Activated T-helper 1 cell treated with anti-CD3 and anti-CD28 coated beads, Interleukin-12 subunit alpha, Interleukin-12 subunit beta, Interleukin-2, Interleukin-4 antibody, amounts not matched to agents 30 ng/mL and 10 ng/mL and 1 ng/mL, durations not matched to agents 14 hours and 24 hours and 36 hours (primary cell): ENCODE results near the gene BTBD9. TPM values are rescaled to one million over a fixed set of nuclear protein-coding genes. Genes with fewer than 3 reads are reported as not detected.

Source experiments
- DNase-seq: peaks from one replicate; pipeline ENCODE4 v3.0.0; 2021; ENCODE audit warnings: low spot score
- H3K27ac Mint-ChIP-seq: one replicate; pipeline ENCODE4 v1.8.0; 2021; ENCODE audit warnings: mild to moderate bottlenecking, mixed read lengths
- H3K27me3 Mint-ChIP-seq: one replicate; pipeline ENCODE4 v1.8.0; 2022; ENCODE audit warnings: mild to moderate bottlenecking, moderate library complexity, mixed read lengths; ENCODE audit not compliant: insufficient read depth
- H3K36me3 Mint-ChIP-seq: one replicate; pipeline ENCODE4 v1.8.0; 2021; ENCODE audit warnings: low read depth, mixed read lengths
- H3K4me1 Mint-ChIP-seq: one replicate; pipeline ENCODE4 v1.8.0; 2021; ENCODE audit warnings: low read depth, mixed read lengths
- H3K4me3 Mint-ChIP-seq: one replicate; pipeline ENCODE4 v1.8.0; 2021; ENCODE audit warnings: mild to moderate bottlenecking, moderate library complexity, mixed read lengths
- H3K9me3 Mint-ChIP-seq: one replicate; pipeline ENCODE4 v1.8.0; 2021; ENCODE audit warnings: mixed read lengths
- intact Hi-C: fragments of 100-400 bp; cut with micrococcal nuclease; formaldehyde crosslinking; loops from one replicate; pipeline ENCODE4 v1.15.1; 2024
- total RNA-seq: library from RNA; stranded (reverse); gene quantifications from 2 replicates; pipeline ENCODE4 v1.2.3, GENCODE V29; 2022

The BTBD9 gene
- total RNA-seq, 1 donor from 2014 or later = 14.5 TPM

- intact Hi-C loops = no loop called here
- Mint-ChIP-seq H3K4me1 (no peaks in the 10 kb centered on the region), H3K9me3 (no peaks in the 10 kb centered on the region), H3K27me3 (peaks cover 1% of the 10 kb centered on the region), H3K27ac (no peak overlapping the region), H3K36me3 (no peaks in the 10 kb centered on the region), H3K4me3 (no peak overlapping the region)
- no peak for DNase-seq
These were observed 480.9 kb downstream of the BTBD9 start for GRCh38 chr6:38158762-38159350.

- Mint-ChIP-seq H3K9me3 (no peaks in the 10 kb centered on the region), H3K27ac (no peak overlapping the region), H3K4me3 (no peak overlapping the region), H3K36me3 (no peaks in the 10 kb centered on the region), H3K4me1 (no peaks in the 10 kb centered on the region), H3K27me3 (peaks cover 1% of the 10 kb centered on the region)
- DNase-seq = no peak
- intact Hi-C loops = no loop called here
These were observed 481.8 kb downstream of the BTBD9 start for GRCh38 chr6:38157905-38158304.

GRCh38 chr6:38156818-38157565 lies 482.7 kb downstream of the BTBD9 start:
- DNase-seq = no peak
- peaks cover 1% of the 10 kb centered on the region for H3K27me3 Mint-ChIP-seq
- no peak overlapping the region for H3K4me3 Mint-ChIP-seq
- no peak overlapping the region for H3K27ac Mint-ChIP-seq
- H3K4me1 Mint-ChIP-seq = no peaks in the 10 kb centered on the region
- no peaks in the 10 kb centered on the region for H3K36me3 Mint-ChIP-seq
- intact Hi-C loops = no loop called here
- no peaks in the 10 kb centered on the region for H3K9me3 Mint-ChIP-seq

GRCh38 chr6:38155621-38156204 lies 484.0 kb downstream of the BTBD9 start:
- no peaks in the 10 kb centered on the region for H3K9me3 Mint-ChIP-seq
- H3K4me3 Mint-ChIP-seq = no peak overlapping the region
- DNase-seq = no peak
- H3K4me1 Mint-ChIP-seq = no peaks in the 10 kb centered on the region
- H3K27ac Mint-ChIP-seq = no peak overlapping the region
- H3K27me3 Mint-ChIP-seq = no peaks in the 10 kb centered on the region
- no peaks in the 10 kb centered on the region for H3K36me3 Mint-ChIP-seq
- intact Hi-C loops = no loop called here

DNA sequence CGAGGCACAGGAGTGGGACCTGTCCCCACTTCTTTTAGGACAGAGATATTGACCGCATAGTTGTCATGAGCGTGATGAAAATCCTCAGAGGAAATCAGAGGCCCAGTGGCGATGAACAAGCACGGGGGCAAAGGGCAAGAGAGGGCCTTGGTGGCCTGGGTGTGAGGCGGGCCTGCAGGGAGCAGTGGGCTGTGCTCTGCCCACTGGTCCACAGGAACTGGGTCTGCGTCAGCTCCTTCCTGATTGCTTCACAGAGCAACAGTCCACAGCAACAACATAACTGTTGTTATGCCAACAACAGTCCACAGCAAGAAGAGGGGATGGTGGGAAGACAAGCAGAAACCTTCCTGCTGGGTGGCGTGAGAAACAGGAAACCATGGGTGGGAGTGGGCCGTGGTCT lies 484.6 kb downstream of the BTBD9 start:
- DNase-seq = no peak
- H3K27me3 Mint-ChIP-seq = no peaks in the 10 kb centered on the region
- intact Hi-C loops = no loop called here
- no peaks in the 10 kb centered on the region for H3K36me3 Mint-ChIP-seq
- no peaks in the 10 kb centered on the region for H3K9me3 Mint-ChIP-seq
- H3K27ac Mint-ChIP-seq = no peak overlapping the region
- H3K4me3 Mint-ChIP-seq = no peak overlapping the region
- H3K4me1 Mint-ChIP-seq = no peaks in the 10 kb centered on the region

GRCh38 chr6:38154731-38155130 lies 485.0 kb downstream of the BTBD9 start:
- Mint-ChIP-seq H3K4me3 (no peak overlapping the region), H3K27me3 (no peaks in the 10 kb centered on the region), H3K27ac (no peak overlapping the region), H3K36me3 (no peaks in the 10 kb centered on the region), H3K9me3 (no peaks in the 10 kb centered on the region), H3K4me1 (no peaks in the 10 kb centered on the region)
- intact Hi-C loops = no loop called here
- no peak for DNase-seq

DNA sequence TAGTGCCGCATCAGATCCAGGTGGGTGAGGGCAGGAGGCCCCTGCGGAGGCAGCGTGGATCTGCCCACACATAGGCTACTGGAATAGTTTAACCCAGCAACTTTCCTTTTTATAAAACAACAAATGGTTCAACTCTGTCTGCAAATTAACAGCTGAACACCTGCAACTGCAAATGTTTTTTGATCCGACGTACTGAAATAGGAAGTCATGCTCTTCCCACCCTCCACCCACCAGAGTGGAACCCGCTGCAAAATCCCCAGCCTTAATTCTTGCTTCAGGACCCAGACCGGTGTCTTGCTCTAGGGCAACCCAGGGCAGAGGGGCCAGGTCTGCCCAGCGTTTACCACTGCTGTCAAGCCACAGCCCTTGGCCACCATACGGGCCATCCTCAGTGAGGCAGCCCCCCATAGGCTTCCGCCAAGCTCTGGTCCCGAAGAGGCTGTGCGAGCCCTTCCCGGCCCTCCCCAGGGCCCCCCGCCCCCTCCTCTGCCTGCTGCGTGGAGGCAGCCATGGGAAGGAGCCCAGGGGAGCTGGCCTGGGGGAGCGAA lies 485.9 kb downstream of the BTBD9 start:
- Mint-ChIP-seq H3K4me3 (no peak overlapping the region), H3K27ac (no peak overlapping the region), H3K36me3 (no peaks in the 10 kb centered on the region), H3K4me1 (no peaks in the 10 kb centered on the region), H3K9me3 (no peaks in the 10 kb centered on the region), H3K27me3 (no peaks in the 10 kb centered on the region)
- no peak for DNase-seq
- intact Hi-C loops = no loop called here

GRCh38 chr6:38153076-38153797 lies 486.5 kb downstream of the BTBD9 start:
- no peak for DNase-seq
- H3K36me3 Mint-ChIP-seq = no peaks in the 10 kb centered on the region
- no peaks in the 10 kb centered on the region for H3K4me1 Mint-ChIP-seq
- intact Hi-C loops = no loop called here
- H3K27ac Mint-ChIP-seq = no peak overlapping the region
- no peaks in the 10 kb centered on the region for H3K9me3 Mint-ChIP-seq
- no peaks in the 10 kb centered on the region for H3K27me3 Mint-ChIP-seq
- H3K4me3 Mint-ChIP-seq = no peak overlapping the region

- H3K27me3 Mint-ChIP-seq = no peaks in the 10 kb centered on the region
- no peaks in the 10 kb centered on the region for H3K36me3 Mint-ChIP-seq
- H3K4me1 Mint-ChIP-seq = peaks cover 5% of the 10 kb centered on the region
- H3K4me3 Mint-ChIP-seq = no peak overlapping the region
- no peaks in the 10 kb centered on the region for H3K9me3 Mint-ChIP-seq
- no peak for DNase-seq
- H3K27ac Mint-ChIP-seq = no peak overlapping the region
- intact Hi-C loops = no loop called here
These were observed 487.1 kb downstream of the BTBD9 start for GRCh38 chr6:38152620-38153019.

DNA sequence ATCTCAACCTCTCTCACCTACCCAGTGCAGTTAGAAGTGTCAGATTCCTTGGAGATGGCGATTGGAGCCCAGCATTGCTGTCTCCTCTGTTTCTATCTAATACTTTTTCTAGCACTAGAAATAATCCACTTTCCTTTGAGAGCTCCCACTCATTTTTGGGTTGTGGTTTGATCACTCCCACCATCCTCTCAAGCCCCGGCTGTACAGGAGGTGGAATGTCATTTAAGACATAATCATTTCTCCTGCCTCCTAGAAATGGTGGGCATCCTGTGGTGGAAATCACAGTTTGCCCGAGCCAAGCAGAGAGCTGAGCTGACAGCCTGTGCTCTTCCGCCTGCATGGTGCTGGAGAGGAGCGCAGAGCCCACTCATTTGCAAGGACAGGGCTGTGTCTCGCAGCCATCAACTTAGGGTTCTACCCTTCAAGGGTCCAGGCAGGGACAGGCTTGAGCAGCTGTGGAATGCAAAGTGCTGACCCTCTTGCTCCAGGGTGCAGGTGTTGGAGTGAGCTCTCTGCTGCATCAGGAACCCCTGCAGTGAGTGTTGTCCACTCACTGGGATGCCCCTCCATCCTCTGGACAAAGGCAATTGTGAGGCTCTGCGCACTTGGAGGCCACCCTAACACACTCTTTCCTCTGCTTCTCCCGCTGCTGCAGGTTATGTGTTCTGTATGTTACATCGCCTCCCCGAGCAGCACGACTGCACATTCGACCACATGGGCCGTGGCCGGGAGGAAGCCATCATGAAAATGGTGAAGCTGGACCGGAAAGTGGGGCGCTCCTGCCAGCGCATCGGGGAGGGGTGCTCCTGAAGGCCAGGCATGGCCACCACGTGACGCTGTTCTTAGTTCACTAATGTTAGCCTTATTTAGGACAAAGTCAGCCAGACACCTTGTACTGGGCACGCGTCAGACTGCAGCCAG lies 487.9 kb downstream of the BTBD9 start:
- no peak overlapping the region for H3K27ac Mint-ChIP-seq
- H3K4me1 Mint-ChIP-seq = peaks cover 6% of the 10 kb centered on the region
- intact Hi-C loops = no loop called here
- DNase-seq = no peak
- no peaks in the 10 kb centered on the region for H3K27me3 Mint-ChIP-seq
- no peaks in the 10 kb centered on the region for H3K36me3 Mint-ChIP-seq
- no peak overlapping the region for H3K4me3 Mint-ChIP-seq
- no peaks in the 10 kb centered on the region for H3K9me3 Mint-ChIP-seq

DNA sequence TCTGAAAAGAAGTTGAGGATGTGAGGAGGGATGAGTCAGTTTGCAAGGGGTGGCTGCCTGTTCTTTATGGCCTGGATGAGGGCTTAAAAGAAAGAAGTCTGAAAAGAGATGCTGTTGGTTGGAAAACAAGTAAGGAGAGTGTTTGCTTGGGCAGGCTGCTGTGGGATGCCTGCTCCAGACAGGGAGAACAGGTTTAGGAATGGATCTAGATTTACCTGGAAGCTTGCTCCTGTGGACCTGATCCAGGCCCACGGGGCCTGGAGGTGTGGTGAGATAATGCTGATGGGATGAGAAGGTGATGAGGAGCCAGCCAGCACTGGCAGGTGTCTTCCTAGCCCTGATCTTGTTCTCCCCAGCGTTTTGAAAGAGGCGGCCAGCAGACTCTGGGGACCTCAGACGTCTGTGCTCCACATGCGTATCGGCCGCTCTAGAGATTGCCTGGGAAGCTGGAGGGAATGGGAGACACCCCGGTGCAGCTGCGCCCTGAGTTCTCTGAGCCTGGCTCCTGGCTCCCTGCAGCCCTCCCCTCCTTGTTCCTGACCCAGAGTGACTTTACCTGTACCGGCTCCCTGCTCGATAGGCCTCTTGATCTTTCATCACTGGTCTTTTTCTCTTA lies 488.9 kb downstream of the BTBD9 start:
- Mint-ChIP-seq H3K9me3 (no peaks in the 10 kb centered on the region), H3K4me1 (peaks cover 6% of the 10 kb centered on the region), H3K4me3 (no peak overlapping the region), H3K27ac (no peak overlapping the region), H3K27me3 (no peaks in the 10 kb centered on the region), H3K36me3 (no peaks in the 10 kb centered on the region)
- no peak for DNase-seq
- intact Hi-C loops = no loop called here

- Mint-ChIP-seq H3K27ac (no peak overlapping the region), H3K36me3 (no peaks in the 10 kb centered on the region), H3K9me3 (no peaks in the 10 kb centered on the region), H3K27me3 (no peaks in the 10 kb centered on the region), H3K4me3 (no peak overlapping the region), H3K4me1 (peaks cover 6% of the 10 kb centered on the region)
- intact Hi-C loops = no loop called here
- DNase-seq = no peak
These were observed 489.7 kb downstream of the BTBD9 start for GRCh38 chr6:38150021-38150420.
